Naive thymus-derived CD4-positive, alpha-beta T cell (primary cell): ENCODE measurements around the gene DIRAS1. TPM values are rescaled to one million over a fixed set of nuclear protein-coding genes. Genes with fewer than 3 reads are reported as not detected.

Source experiments
- ATAC-seq: fragments of 150-1000 bp; cut with Tn5 transposase; 2 replicates; pipeline ENCODE4 v1.10.0; 2021; ENCODE audit warnings: mild to moderate bottlenecking, moderate library complexity
- CTCF ChIA-PET: fragments of 350-600 bp; sonication (Branson Sonifier 250); formaldehyde crosslinking; loops from one replicate; lab custom pipeline; 2021; ENCODE audit warnings: antibody characterized with exemption; lab: Charles Lee
- POLR2A ChIA-PET: fragments of 350-600 bp; sonication (Branson Sonifier 250); formaldehyde crosslinking; loops from one replicate; lab custom pipeline; 2021; ENCODE audit warnings: antibody characterized with exemption, inconsistent platforms; lab: Charles Lee
- DNase-seq, 9 donors: peaks; one replicate each; pipeline versions ENCODE4 v3.0.0 to v3.0.0-alpha.2; 2020 to 2022; ENCODE audit warnings: mixed read lengths in 1 of 9
- H3K27ac ChIP-seq: one replicate; pipeline ENCODE4 v1.7.0; 2013; ENCODE audit warnings: mild to moderate bottlenecking, low read depth, low read length, moderate library complexity
- H3K27me3 ChIP-seq, 2 donors: one replicate each; pipeline ENCODE4 v1.7.0; 2013; ENCODE audit warnings: low read length in 2 of 2, mild to moderate bottlenecking in 2 of 2, moderate library complexity in 2 of 2; ENCODE audit not compliant: control insufficient read depth in 2 of 2, insufficient read depth in 2 of 2
- H3K36me3 ChIP-seq, 3 experiments: 1 replicate in 2 of 3; 2 replicates in 1 of 3; pipeline ENCODE4 v1.7.0; 2013; ENCODE audit warnings: low read length in 3 of 3, mild to moderate bottlenecking in 3 of 3, moderate library complexity in 1 of 3; ENCODE audit not compliant: insufficient read depth in 3 of 3, control insufficient read depth in 2 of 3
- H3K4me1 ChIP-seq, 2 donors: one replicate each; pipeline ENCODE4 v1.7.0; 2013; ENCODE audit warnings: low read length in 2 of 2, mild to moderate bottlenecking in 2 of 2, moderate library complexity in 1 of 2; ENCODE audit not compliant: control insufficient read depth in 2 of 2, insufficient read depth in 2 of 2
- H3K4me3 ChIP-seq: 2 replicates; pipeline ENCODE4 v1.7.0; 2013; ENCODE audit warnings: mild to moderate bottlenecking, low read length
- H3K9me3 ChIP-seq, 3 experiments: 1 replicate in 2 of 3; 2 replicates in 1 of 3; pipeline ENCODE4 v1.7.0; 2013; ENCODE audit warnings: low read length in 3 of 3; ENCODE audit not compliant: control insufficient read depth in 2 of 3
- H3K27ac Mint-ChIP-seq, 9 donors: one replicate each; pipeline ENCODE4 v1.8.0; 2020 to 2022; ENCODE audit warnings: mixed read lengths in 9 of 9, mild to moderate bottlenecking in 8 of 9, moderate library complexity in 5 of 9, inconsistent platforms in 2 of 9
- H3K27me3 Mint-ChIP-seq, 5 donors: one replicate each; pipeline ENCODE4 v1.8.0; 2021 to 2022; ENCODE audit warnings: mixed read lengths in 5 of 5, mild to moderate bottlenecking in 1 of 5
- H3K36me3 Mint-ChIP-seq, 5 donors: one replicate each; pipeline ENCODE4 v1.8.0; 2020 to 2022; ENCODE audit warnings: mixed read lengths in 5 of 5, mild to moderate bottlenecking in 3 of 5, inconsistent platforms in 1 of 5
- H3K4me1 Mint-ChIP-seq, 7 donors: one replicate each; pipeline ENCODE4 v1.8.0; 2020 to 2022; ENCODE audit warnings: mixed read lengths in 7 of 7, mild to moderate bottlenecking in 3 of 7, inconsistent platforms in 1 of 7
- H3K4me3 Mint-ChIP-seq, 10 donors: one replicate each; pipeline ENCODE4 v1.8.0; 2020 to 2022; ENCODE audit warnings: mild to moderate bottlenecking in 10 of 10, mixed read lengths in 10 of 10, moderate library complexity in 6 of 10, inconsistent platforms in 2 of 10
- H3K9me3 Mint-ChIP-seq, 11 donors: one replicate each; pipeline ENCODE4 v1.8.0; 2020 to 2022; ENCODE audit warnings: mixed read lengths in 11 of 11, mild to moderate bottlenecking in 4 of 11, inconsistent platforms in 1 of 11, moderate library complexity in 1 of 11
- intact Hi-C, 2 donors: fragments of 100-400 bp; cut with micrococcal nuclease; formaldehyde crosslinking; loops; one replicate each; pipeline ENCODE4 v1.15.1; 2023
- polyA plus RNA-seq, 2 donors: library from polyadenylated mRNA; unstranded; fragments of 300-500 nt; fragmentation: Illumina TruSeq; gene quantifications; one replicate each; pipeline ENCODE4 v1.2.3, GENCODE V29; 2021
- total RNA-seq, 6 experiments: library from RNA in 5 of 6; stranded (reverse) in 5 of 6; gene quantifications; 1 replicate in 5 of 6; 2 replicates in 1 of 6; pipeline ENCODE4 v1.2.3 and lab custom pipeline; 2021 to 2026

Gene DIRAS1
- total and polyA plus RNA-seq, 7 experiments from 2014 or later, result 0.07 to 0.53 (median 0.33) TPM; not detected in 3

DNA sequence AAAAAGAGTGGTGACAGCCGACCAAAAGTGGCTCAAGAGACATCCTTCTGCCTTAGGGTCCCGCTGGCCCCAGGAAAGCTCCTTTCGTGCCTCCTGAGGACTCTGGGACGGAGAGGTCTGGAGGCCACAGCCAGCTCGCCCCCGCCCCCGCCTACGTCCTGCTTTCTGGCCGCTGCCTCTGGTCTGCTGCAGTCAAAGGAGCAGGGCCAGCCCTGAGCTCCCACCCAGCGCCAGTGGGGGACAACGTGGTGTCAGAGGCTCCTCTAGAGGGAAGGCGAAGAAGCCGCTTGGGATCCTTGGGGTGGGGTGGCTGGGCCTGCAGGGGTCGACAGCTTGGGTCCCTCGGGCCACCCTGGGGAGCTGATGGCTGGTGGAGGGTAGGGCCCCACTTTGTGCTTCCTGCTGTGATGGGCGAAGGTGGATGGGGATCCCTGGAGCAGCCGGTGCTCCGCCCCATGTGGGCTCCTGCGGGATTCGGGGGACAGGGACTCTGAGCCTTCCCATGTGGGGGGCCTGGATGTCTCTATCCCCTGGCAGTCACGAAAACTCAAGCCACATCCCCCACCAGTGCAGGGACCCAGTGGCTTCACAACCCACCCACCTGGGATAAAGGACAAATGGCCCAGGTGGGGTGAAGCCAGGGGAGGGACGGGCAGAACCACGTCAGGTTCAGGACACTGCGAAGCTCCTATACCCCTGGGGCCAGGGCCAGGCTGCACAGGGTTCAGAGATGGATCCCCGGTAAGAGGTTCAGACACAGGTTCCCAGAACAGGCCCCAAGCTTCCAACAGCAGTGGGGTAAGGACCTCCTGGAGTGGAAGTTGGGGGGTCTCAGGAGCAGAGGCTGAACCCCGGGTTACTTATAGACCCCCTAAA lies 9.0 kb upstream of the DIRAS1 start:
- H3K36me3 ChIP-seq, result peaks cover 0 to 28% (median 0%) of the 10 kb centered on the region in 3 experiments
- Mint-ChIP-seq H3K9me3 (no peaks in the 10 kb centered on the region), H3K27me3 (peaks cover 0 to 10% (median 4%) of the 10 kb centered on the region in 5 donors), H3K36me3 (peaks cover 0 to 13% (median 5%) of the 10 kb centered on the region in 5 donors), H3K4me1 (peaks cover 0 to 10% (median 5%) of the 10 kb centered on the region in 7 donors), H3K27ac (no peak overlapping the region), H3K4me3 (no peak overlapping the region)
- intact Hi-C loops, result no loop called here
- no peaks in the 10 kb centered on the region for H3K9me3 ChIP-seq
- DNase-seq (no peak), ATAC-seq (no peak)
- POLR2A ChIA-PET, result no interaction called here
- CTCF ChIA-PET, result no interaction called here
- H3K4me3 ChIP-seq, result no peak overlapping the region
- no peaks in the 10 kb centered on the region for H3K27me3 ChIP-seq
- no peak overlapping the region for H3K27ac ChIP-seq
- no peaks in the 10 kb centered on the region for H3K4me1 ChIP-seq

DNA sequence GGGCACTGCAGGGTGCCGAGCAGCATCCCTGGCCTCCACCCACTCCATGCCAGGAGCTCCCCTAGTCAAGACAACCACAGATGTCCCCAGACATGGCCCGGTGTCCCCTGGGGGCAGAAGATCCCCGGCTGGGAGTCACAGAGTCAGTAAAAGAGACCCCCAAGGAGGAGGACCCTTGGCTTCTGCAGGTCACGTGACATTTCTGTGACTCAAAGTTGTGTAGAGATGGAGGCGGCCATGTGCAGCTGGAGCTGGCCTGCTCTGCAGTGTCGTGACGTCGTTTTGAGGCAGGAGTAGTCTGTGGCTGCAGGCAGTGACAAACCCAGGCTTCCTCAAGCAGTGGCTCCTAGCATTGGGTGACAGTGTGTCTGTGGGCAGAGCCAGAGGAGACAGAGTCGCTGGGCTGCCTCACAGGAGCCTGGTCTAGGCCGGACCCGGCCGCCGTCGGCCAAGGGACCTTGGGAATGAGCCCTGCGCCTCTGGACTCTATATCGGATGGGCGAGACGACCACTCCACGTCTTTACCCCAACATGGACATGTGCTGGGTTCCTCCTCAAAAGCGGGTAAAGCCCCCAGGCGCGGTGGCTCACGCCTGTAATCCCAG lies 7.7 kb upstream of the DIRAS1 start:
- CTCF ChIA-PET, result no interaction called here
- ATAC-seq (no peak), DNase-seq (no peak)
- H3K4me3 ChIP-seq, result no peak overlapping the region
- H3K9me3 ChIP-seq, result no peaks in the 10 kb centered on the region
- H3K9me3 Mint-ChIP-seq, result no peaks in the 10 kb centered on the region
- H3K27ac ChIP-seq, result no peak overlapping the region
- no peak overlapping the region for H3K4me3 Mint-ChIP-seq
- no peaks in the 10 kb centered on the region for H3K27me3 ChIP-seq
- POLR2A ChIA-PET, result interaction anchor here (0.6 kb wide), 1 partner anchor 73 kb away, joined by 3 read pairs; no protein-coding TSS in a partner anchor
- intact Hi-C loops, result no loop called here
- no peaks in the 10 kb centered on the region for H3K4me1 ChIP-seq
- peaks cover 0 to 15% (median 0%) of the 10 kb centered on the region in 3 experiments for H3K36me3 ChIP-seq
- H3K36me3 Mint-ChIP-seq, result peaks cover 0 to 4% (median 0%) of the 10 kb centered on the region in 5 donors
- H3K27ac Mint-ChIP-seq, result no peak overlapping the region
- peaks cover 0 to 6% (median 0%) of the 10 kb centered on the region in 7 donors for H3K4me1 Mint-ChIP-seq
- peaks cover 6 to 13% (median 10%) of the 10 kb centered on the region in 5 donors for H3K27me3 Mint-ChIP-seq

DNA sequence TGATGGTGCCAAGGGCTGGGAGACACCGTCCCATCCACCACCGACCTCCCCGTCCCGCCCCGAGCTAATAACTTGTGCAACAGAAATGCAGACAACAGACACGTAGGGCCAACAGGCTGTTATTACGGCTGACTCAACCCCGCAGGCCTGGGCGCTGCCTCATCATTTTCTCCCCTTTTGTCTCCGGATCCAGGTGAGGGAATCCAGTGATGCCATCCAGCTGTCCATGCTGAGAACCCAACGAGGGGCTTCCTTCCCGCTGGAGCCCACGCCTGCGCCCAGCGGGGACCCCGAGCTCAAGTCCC lies 6.4 kb upstream of the DIRAS1 start:
- peak overlapping the region in 1 of 10 donors; percentile 23 for H3K4me3 Mint-ChIP-seq
- H3K27me3 Mint-ChIP-seq, result peaks cover 6 to 16% (median 11%) of the 10 kb centered on the region in 5 donors
- no peaks in the 10 kb centered on the region for H3K9me3 Mint-ChIP-seq

DNA sequence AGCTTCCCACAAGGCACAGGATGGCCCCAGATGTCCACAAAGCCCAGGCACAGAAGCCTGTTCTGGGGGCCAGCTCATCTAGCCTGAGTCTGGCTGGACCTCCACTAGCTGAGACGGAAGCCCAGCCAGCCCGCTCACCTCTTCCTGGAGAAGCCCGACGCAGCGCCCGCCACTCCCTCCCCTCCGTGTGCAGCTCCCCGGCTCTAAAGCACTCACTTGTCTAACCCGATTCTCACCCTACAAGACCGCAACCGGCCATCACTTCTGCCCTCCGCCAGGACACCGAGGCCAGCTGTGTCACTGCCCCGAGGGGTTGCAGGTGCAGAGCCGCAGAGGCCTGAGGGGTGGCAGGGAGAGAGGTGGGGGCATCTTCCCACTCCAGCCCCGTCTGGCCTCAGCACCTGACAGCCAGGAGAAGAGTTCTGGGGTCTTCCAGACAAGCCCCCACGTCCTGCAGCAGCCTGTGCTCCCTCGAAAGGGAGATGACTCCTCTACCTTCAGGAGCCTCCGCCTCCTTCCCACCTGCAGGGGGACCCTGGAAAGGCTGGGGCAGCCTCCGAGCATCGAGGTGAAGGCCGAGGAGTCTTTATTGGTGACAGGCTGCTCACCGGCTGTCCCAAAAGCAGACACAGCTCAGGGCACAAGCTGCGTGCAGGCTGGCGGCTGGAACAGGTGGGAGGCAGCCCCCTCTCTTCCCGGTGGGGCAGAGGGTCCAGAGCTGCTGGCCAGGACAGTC lies 5.9 kb upstream of the DIRAS1 start:
- Histone ChIP-seq H3K36me3 (peaks cover 0 to 6% (median 0%) of the 10 kb centered on the region in 3 experiments), H3K27me3 (peaks cover 0 to 4% of the 10 kb centered on the region in 2 donors), H3K4me3 (no peak overlapping the region), H3K4me1 (no peaks in the 10 kb centered on the region), H3K27ac (no peak overlapping the region), H3K9me3 (no peaks in the 10 kb centered on the region)
- peaks cover 0 to 6% (median 0%) of the 10 kb centered on the region in 7 donors for H3K4me1 Mint-ChIP-seq
- H3K27me3 Mint-ChIP-seq, result peaks cover 6 to 20% (median 11%) of the 10 kb centered on the region in 5 donors
- no peak overlapping the region for H3K27ac Mint-ChIP-seq
- DNase-seq (no peak), ATAC-seq (no peak)
- H3K9me3 Mint-ChIP-seq, result no peaks in the 10 kb centered on the region
- ChIA-PET POLR2A (no interaction called here), CTCF (no interaction called here)
- intact Hi-C loops, result no loop called here
- H3K36me3 Mint-ChIP-seq, result peaks cover 0 to 4% (median 0%) of the 10 kb centered on the region in 5 donors
- H3K4me3 Mint-ChIP-seq, result peak overlapping the region in 1 of 10 donors; percentile 16

More for the DNA sequence above, 6.4 kb upstream of the DIRAS1 start:
- Histone ChIP-seq H3K4me3 (no peak overlapping the region), H3K27me3 (no peaks in the 10 kb centered on the region), H3K36me3 (peaks cover 0 to 9% (median 0%) of the 10 kb centered on the region in 3 experiments), H3K4me1 (no peaks in the 10 kb centered on the region), H3K27ac (no peak overlapping the region), H3K9me3 (no peaks in the 10 kb centered on the region)
- H3K36me3 Mint-ChIP-seq, result peaks cover 0 to 4% (median 0%) of the 10 kb centered on the region in 5 donors
- H3K4me1 Mint-ChIP-seq, result peaks cover 0 to 6% (median 0%) of the 10 kb centered on the region in 7 donors
- no peak for DNase-seq
- POLR2A ChIA-PET, result no interaction called here
- H3K27ac Mint-ChIP-seq, result peak overlapping the region in 1 of 9 donors; percentile 30
- intact Hi-C loops, result no loop called here
- ATAC-seq, result no peak
- CTCF ChIA-PET, result no interaction called here

DNA sequence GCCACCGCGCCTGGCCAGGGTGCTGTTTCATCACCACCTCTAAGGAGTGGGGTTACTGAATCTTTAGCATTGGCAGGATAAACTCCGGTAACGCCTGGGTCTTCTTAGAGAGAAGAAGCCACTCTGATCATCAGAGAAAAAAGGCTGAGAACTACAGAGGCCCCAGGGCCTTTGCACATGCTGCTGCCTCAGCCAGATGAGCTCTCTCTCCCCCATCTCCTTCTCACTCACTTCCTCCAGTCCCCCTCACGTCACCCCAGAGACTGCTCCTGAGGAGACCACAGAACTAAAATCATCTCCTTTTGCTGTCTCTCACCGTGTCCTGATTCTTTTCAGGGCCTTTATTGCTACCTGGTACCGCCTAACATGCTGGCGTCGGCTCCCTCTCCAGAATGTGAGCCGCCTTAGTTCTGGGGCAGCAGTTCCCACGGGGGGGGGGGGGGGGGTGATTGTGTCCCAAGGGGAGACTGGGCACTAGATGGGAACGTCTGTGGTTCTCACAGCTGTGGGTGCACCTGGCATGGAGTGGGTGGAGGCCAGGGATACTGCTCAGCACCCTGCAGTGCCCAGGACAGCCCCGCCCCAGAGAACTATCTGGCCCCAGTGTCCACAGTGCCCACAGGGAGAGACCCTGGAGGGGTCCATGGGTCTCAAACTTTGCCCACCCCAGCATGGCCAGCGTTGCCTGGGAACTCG lies 5.1 kb upstream of the DIRAS1 start:
- Mint-ChIP-seq H3K4me1 (peaks cover 0 to 6% (median 0%) of the 10 kb centered on the region in 7 donors), H3K36me3 (peaks cover 0 to 4% (median 0%) of the 10 kb centered on the region in 5 donors), H3K27me3 (peaks cover 8 to 26% (median 11%) of the 10 kb centered on the region in 5 donors), H3K4me3 (peak overlapping the region in 1 of 10 donors; percentile 45), H3K27ac (no peak overlapping the region), H3K9me3 (no peaks in the 10 kb centered on the region)
- no peaks in the 10 kb centered on the region for H3K9me3 ChIP-seq
- no peaks in the 10 kb centered on the region for H3K4me1 ChIP-seq
- no peak for ATAC-seq
- no peak overlapping the region for H3K27ac ChIP-seq
- H3K4me3 ChIP-seq, result no peak overlapping the region
- no peak for DNase-seq
- H3K27me3 ChIP-seq, result peaks cover 0 to 10% of the 10 kb centered on the region in 2 donors
- intact Hi-C loops, result no loop called here
- H3K36me3 ChIP-seq, result no peaks in the 10 kb centered on the region
- ChIA-PET POLR2A (no interaction called here), CTCF (no interaction called here)

DNA sequence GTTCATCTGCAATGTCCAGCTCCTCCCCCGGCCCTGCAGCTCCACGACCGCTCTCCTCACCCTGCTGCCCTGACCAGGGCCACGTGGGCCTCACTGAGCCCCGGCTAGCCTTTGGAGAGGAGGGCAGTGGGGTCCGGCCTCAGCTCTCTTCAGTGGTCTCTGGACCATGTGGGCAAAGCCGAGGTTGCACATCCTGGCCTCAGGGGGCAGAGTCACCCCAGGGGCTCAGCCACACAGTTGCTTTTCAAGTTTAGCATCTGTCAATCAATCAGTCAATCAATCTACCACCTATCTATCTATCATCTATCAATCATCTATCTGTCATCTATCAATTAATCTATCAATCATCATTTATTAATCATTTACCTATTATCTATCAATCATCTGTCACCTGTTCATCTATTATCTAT lies 3.0 kb upstream of the DIRAS1 start:
- no peak overlapping the region for H3K27ac Mint-ChIP-seq
- ChIA-PET POLR2A (no interaction called here), CTCF (no interaction called here)
- H3K9me3 Mint-ChIP-seq, result peaks cover 0 to 2% (median 0%) of the 10 kb centered on the region in 11 donors
- peaks cover 0 to 8% of the 10 kb centered on the region in 2 donors for H3K4me1 ChIP-seq
- H3K4me1 Mint-ChIP-seq, result peaks cover 0 to 9% (median 5%) of the 10 kb centered on the region in 7 donors
- intact Hi-C loops, result no loop called here
- no peaks in the 10 kb centered on the region for H3K36me3 ChIP-seq
- peaks cover 0 to 19% of the 10 kb centered on the region in 2 donors for H3K27me3 ChIP-seq
- peaks cover 0 to 4% (median 0%) of the 10 kb centered on the region in 5 donors for H3K36me3 Mint-ChIP-seq
- H3K9me3 ChIP-seq, result no peaks in the 10 kb centered on the region
- no peak overlapping the region for H3K27ac ChIP-seq
- DNase-seq (no peak), ATAC-seq (no peak)
- no peak overlapping the region for H3K4me3 ChIP-seq
- peaks cover 13 to 35% (median 18%) of the 10 kb centered on the region in 5 donors for H3K27me3 Mint-ChIP-seq
- H3K4me3 Mint-ChIP-seq, result peak overlapping the region in 3 of 10 donors; percentile 0 to 34 (median 24)
